HCT116 (cell line): Measurements from ENCODE around the gene GPR37L1. TPM values are rescaled to one million over a fixed set of nuclear protein-coding genes. Genes with fewer than 3 reads are reported as not detected.
A peak's percentile ranks its signal among the peaks of the same experiment; 100 is the strongest.

Source experiments
- ATAC-seq: fragments of 200-7000 bp; cut with Tn5 transposase; 2 replicates; pipeline ENCODE4 v1.9.1; 2020; ENCODE audit warnings: mild to moderate bottlenecking, moderate library complexity
- BruUV-seq: library from RNA; stranded (reverse); fragments of 400-500 nt; replicated peaks from 2 replicates; lab custom pipeline; 2021; lab: Mats Ljungman, UMichigan
- CTCF ChIA-PET: fragments of 300-600 bp; sonication (Branson Sonifier 250); formaldehyde crosslinking; loops from one replicate; lab custom pipeline; 2021; ENCODE audit warnings: antibody characterized with exemption; lab: Charles Lee
- POLR2A ChIA-PET: fragments of 300-600, 350-600 bp; sonication (Branson Sonifier 250); formaldehyde crosslinking; loops from one replicate; lab custom pipeline; 2021; ENCODE audit warnings: antibody characterized with exemption; lab: Charles Lee
- RAD21 ChIA-PET, 2 experiments: fragments of 300-600 bp; sonication (Branson Sonifier 250); formaldehyde crosslinking; loops; one replicate each; lab custom pipeline; 2023; ENCODE audit warnings: low total read pairs in 2 of 2; ENCODE audit not compliant: uncharacterized antibody in 2 of 2, unreplicated experiment in 2 of 2, low non-redundant PET in 1 of 2; lab: Charles Lee
- DNase-seq: peaks from one replicate; pipeline ENCODE4 v3.0.0-alpha.2; 2010; ENCODE audit warnings: low read depth, low spot score
- H2AFZ ChIP-seq: fragments of 200-600 bp; shearing (Covaris generic), sonication (generic); 2 replicates; pipeline ENCODE4 v1.6.1; 2017; ENCODE audit warnings: low read depth, mixed run types, mixed read lengths, antibody characterized with exemption, low read length; ENCODE audit not compliant: poor library complexity, severe bottlenecking
- H3K27ac ChIP-seq: 2 replicates; pipeline ENCODE4 v1.5.1; 2012; ENCODE audit warnings: low read depth, low read length
- H3K27me3 ChIP-seq: fragments of 200-600 bp; sonication (generic); 2 replicates; pipeline ENCODE4 v1.6.1; 2016; ENCODE audit warnings: mixed run types, low read length, mixed read lengths; ENCODE audit not compliant: insufficient read depth
- H3K36me3 ChIP-seq, 2 experiments: fragments of 200-500 bp in 1 of 2; fragments of 200-600 bp in 1 of 2; sonication (Bioruptor generic) in 1 of 2; sonication (generic) in 1 of 2; 2 replicates each; pipeline versions ENCODE4 v1.5.1 to v1.6.1; 2014 to 2016; ENCODE audit warnings: low read length in 2 of 2, inconsistent platforms in 1 of 2, mixed read lengths in 1 of 2, mixed run types in 1 of 2; ENCODE audit not compliant: insufficient read depth in 2 of 2, control insufficient read depth in 1 of 2
- H3K4me1 ChIP-seq, 2 experiments: fragments of 200-600 bp in 1 of 2; sonication (generic) in 1 of 2; 2 replicates each; pipeline versions ENCODE4 v1.5.1 to v1.6.1; 2012 to 2017; ENCODE audit warnings: low read length in 2 of 2, inconsistent platforms in 1 of 2, mild to moderate bottlenecking in 1 of 2, mixed read lengths in 1 of 2, mixed run types in 1 of 2, moderate library complexity in 1 of 2; ENCODE audit not compliant: insufficient read depth in 2 of 2, control insufficient read depth in 1 of 2
- H3K4me2 ChIP-seq: fragments of 200-600 bp; sonication (generic); 2 replicates; pipeline ENCODE4 v1.6.1; 2017; ENCODE audit warnings: mixed run types, low read length, mixed read lengths
- H3K4me3 ChIP-seq, 2 experiments: fragments of 200-600 bp in 1 of 2; sonication (generic) in 1 of 2; replicated peaks in 1 of 2; 2 replicates each; pipeline ENCODE4 v1.5.1; 2011 to 2016; ENCODE audit warnings: low read length in 2 of 2, control low read depth in 1 of 2, low read depth in 1 of 2, mild to moderate bottlenecking in 1 of 2, mixed read lengths in 1 of 2, mixed run types in 1 of 2
- H3K79me2 ChIP-seq: fragments of 200-600 bp; sonication (generic); 2 replicates; pipeline ENCODE4 v1.6.1; 2017; ENCODE audit warnings: mild to moderate bottlenecking, mixed run types, low read length, moderate library complexity, mixed read lengths; ENCODE audit not compliant: insufficient read depth
- H3K9ac ChIP-seq: fragments of 200-600 bp; sonication (generic); 2 replicates; pipeline ENCODE4 v1.6.1; 2016; ENCODE audit warnings: low read length, mixed read lengths
- H3K9me2 ChIP-seq: fragments of 200-600 bp; sonication (generic), shearing (Covaris generic); 2 replicates; pipeline ENCODE4 v1.6.1; 2017; ENCODE audit warnings: mixed run types, mild to moderate bottlenecking, moderate library complexity; ENCODE audit not compliant: insufficient read depth
- H3K9me3 ChIP-seq, 2 experiments: fragments of 200-500 bp in 1 of 2; fragments of 200-600 bp in 1 of 2; sonication (Bioruptor generic) in 1 of 2; sonication (generic) in 1 of 2; 2 replicates each; pipeline ENCODE4 v1.6.1; 2014 to 2017; ENCODE audit warnings: low read length in 2 of 2, mixed read lengths in 2 of 2, inconsistent platforms in 1 of 2, low read depth in 1 of 2, mild to moderate bottlenecking in 1 of 2, mixed run types in 1 of 2, moderate library complexity in 1 of 2; ENCODE audit not compliant: control insufficient read depth in 1 of 2, insufficient read depth in 1 of 2
- H4K20me1 ChIP-seq: fragments of 200-600 bp; sonication (generic), shearing (Covaris generic); 2 replicates; pipeline ENCODE4 v1.6.1; 2017; ENCODE audit warnings: mixed run types, mild to moderate bottlenecking, moderate library complexity; ENCODE audit not compliant: insufficient read depth
- POLR2AphosphoS5 ChIP-seq: IDR thresholded peaks from 2 replicates; pipeline ENCODE4 v1.6.1; 2011; ENCODE audit warnings: mild to moderate bottlenecking, low read depth, low read length, moderate library complexity
- TCF7L2 ChIP-seq: IDR thresholded peaks from 2 replicates; pipeline ENCODE4 v1.7.0; 2011; ENCODE audit warnings: borderline replicate concordance, inconsistent platforms; ENCODE audit not compliant: insufficient read depth, insufficient read length; ENCODE audit errors: extremely low read depth
- intact Hi-C: fragments of 100-400 bp; cut with micrococcal nuclease; formaldehyde crosslinking; loops from 2 replicates; pipeline ENCODE4 v1.10.0; 2022
- total RNA-seq: library from RNA; stranded (reverse); gene quantifications from one replicate; pipeline ENCODE4 v1.2.1, GENCODE V29; 2021; ENCODE audit not compliant: unreplicated experiment
- TF ChIP-seq, protein P1 (sequence below): IDR thresholded peaks from 2 replicates; pipeline ENCODE4 v1.6.1; 2011; ENCODE audit warnings: mild to moderate bottlenecking, low read length, moderate library complexity; ENCODE audit not compliant: insufficient replicate concordance; ENCODE audit errors: extremely low read depth

The GPR37L1 gene
- total RNA-seq, 1 experiment from 2014 or later: 0.10 TPM

DNA sequence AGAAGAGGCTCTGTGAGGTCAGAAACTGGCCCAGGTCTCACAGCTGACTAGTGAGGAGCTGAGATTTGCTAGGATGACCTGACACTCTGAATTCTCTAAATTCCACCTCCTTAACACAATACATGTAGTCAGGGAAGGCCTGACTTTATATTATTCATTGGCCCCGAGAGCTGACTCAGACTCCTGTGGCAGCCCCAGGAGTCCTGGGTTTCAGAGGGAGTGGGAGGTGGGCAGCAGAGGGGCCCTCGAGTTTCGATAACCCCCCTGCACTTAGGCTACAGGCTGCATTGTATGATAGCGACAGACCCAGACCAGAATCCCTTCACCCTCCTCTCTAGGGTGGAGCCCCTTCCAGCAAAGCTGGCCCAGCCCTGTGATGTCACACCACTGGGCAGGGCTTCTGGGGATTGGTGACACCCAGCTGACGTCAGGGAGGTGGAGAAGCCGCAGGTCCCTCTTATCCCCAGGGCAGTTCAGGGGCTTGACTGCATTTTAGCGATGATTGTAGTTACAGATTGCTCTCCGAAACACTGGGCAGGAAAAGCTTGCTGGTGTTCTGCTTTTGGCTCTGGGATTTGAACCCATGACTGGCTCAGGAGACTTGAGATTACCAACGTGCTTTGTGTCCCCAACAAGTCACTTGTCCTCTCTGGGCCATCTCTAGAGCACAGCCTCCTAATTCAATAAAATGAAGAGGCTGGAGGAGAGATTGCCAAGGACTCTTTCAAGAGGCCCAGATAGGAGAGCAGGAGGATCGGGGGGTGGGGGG, 17.0 kb upstream of the GPR37L1 start:
- no peak overlapping the region for H2AFZ ChIP-seq
- H3K36me3 ChIP-seq: no peaks in the 10 kb centered on the region
- POLR2A ChIA-PET: interaction anchor here (0.9 to 5.0 kb wide), 12 partner anchors 8 to 95 kb away, joined by 3 to 72 read pairs (median 4); partner anchors contain the start of gene ELF3
- peak; percentile 83 for ATAC-seq
- BruUV-seq: TSS peak; percentile 100
- peak overlapping the region; percentile 22 to 40 for H3K4me3 ChIP-seq
- H3K9me3 ChIP-seq: no peaks in the 10 kb centered on the region
- intact Hi-C loops: loop anchor here (5.0 kb wide), 2 partner anchors 48 to 393 kb away; no protein-coding TSS in a partner anchor
- H3K4me1 ChIP-seq: peaks cover 58 to 71% of the 10 kb centered on the region in 2 experiments
- TF ChIP-seq POLR2AphosphoS5 (peak; percentile 74), TCF7L2 (peak; percentile 24)
- TF ChIP-seq, protein P1, sequence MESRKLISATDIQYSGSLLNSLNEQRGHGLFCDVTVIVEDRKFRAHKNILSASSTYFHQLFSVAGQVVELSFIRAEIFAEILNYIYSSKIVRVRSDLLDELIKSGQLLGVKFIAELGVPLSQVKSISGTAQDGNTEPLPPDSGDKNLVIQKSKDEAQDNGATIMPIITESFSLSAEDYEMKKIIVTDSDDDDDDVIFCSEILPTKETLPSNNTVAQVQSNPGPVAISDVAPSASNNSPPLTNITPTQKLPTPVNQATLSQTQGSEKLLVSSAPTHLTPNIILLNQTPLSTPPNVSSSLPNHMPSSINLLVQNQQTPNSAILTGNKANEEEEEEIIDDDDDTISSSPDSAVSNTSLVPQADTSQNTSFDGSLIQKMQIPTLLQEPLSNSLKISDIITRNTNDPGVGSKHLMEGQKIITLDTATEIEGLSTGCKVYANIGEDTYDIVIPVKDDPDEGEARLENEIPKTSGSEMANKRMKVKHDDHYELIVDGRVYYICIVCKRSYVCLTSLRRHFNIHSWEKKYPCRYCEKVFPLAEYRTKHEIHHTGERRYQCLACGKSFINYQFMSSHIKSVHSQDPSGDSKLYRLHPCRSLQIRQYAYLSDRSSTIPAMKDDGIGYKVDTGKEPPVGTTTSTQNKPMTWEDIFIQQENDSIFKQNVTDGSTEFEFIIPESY: no peak
- H4K20me1 ChIP-seq: no peaks in the 10 kb centered on the region
- CTCF ChIA-PET: interaction anchor here (1.1 to 3.9 kb wide), 5 partner anchors 9 to 106 kb away, joined by 3 to 26 read pairs (median 7); partner anchors contain the start of gene ELF3
- H3K9me2 ChIP-seq: no peaks in the 10 kb centered on the region
- no peaks in the 10 kb centered on the region for H3K79me2 ChIP-seq
- no peaks in the 10 kb centered on the region for H3K27me3 ChIP-seq
- peak overlapping the region; percentile 39 for H3K9ac ChIP-seq
- H3K4me2 ChIP-seq: peak overlapping the region; percentile 78
- RAD21 ChIA-PET: interaction anchor here (0.9 to 1.7 kb wide), 6 partner anchors 13 to 99 kb away, joined by 3 to 7 read pairs (median 4); partner anchors contain the start of gene ELF3 (in 2 of the 2)
- peak overlapping the region; percentile 86 for H3K27ac ChIP-seq
- peak; percentile 88 for DNase-seq
